PFSK-1 (cell line): ENCODE measurements around the gene STX7. TPM values are rescaled to one million over a fixed set of nuclear protein-coding genes. Genes with fewer than 3 reads are reported as not detected.

Source experiments
- FOXP2 ChIP-seq: optimal IDR thresholded peaks from 2 replicates; pipeline ENCODE3; 2011; ENCODE audit warnings: borderline replicate concordance, control low read depth, inconsistent platforms; ENCODE audit not compliant: insufficient read depth; ENCODE audit errors: extremely low read length, extremely low read depth
- POLR2AphosphoS5 ChIP-seq: IDR thresholded peaks from 2 replicates; pipeline ENCODE4 v1.6.1; 2012; ENCODE audit warnings: low read depth, mild to moderate bottlenecking, control low read depth, low read length, moderate library complexity
- SIN3A ChIP-seq: IDR thresholded peaks from 2 replicates; pipeline ENCODE4 v1.6.1; 2012; ENCODE audit warnings: mild to moderate bottlenecking, low read length, moderate library complexity, borderline replicate concordance; ENCODE audit not compliant: insufficient read depth
- TAF1 ChIP-seq: IDR thresholded peaks from 2 replicates; pipeline ENCODE4 v1.6.1; 2012; ENCODE audit warnings: low read length, control low read depth, borderline replicate concordance; ENCODE audit not compliant: insufficient read depth
- polyA plus RNA-seq: library from polyadenylated mRNA; unstranded; fragments of >200 nt; gene quantifications from one replicate; pipeline ENCODE4 v1.2.1, GENCODE V29; 2012; ENCODE audit warnings: low read depth, missing spikeins; ENCODE audit not compliant: insufficient read length
- TF ChIP-seq, protein P1 (sequence below), 2 experiments: IDR thresholded peaks; 2 replicates each; pipeline versions ENCODE4 v1.6.1 to v1.8.0; 2011 to 2012; ENCODE audit warnings: low read depth in 2 of 2, low read length in 2 of 2, control low read depth in 1 of 2, inconsistent platforms in 1 of 2, mild to moderate bottlenecking in 1 of 2, moderate library complexity in 1 of 2; ENCODE audit not compliant: insufficient read depth in 1 of 2

STX7 gene, protein sequence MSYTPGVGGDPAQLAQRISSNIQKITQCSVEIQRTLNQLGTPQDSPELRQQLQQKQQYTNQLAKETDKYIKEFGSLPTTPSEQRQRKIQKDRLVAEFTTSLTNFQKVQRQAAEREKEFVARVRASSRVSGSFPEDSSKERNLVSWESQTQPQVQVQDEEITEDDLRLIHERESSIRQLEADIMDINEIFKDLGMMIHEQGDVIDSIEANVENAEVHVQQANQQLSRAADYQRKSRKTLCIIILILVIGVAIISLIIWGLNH
- 32.8 TPM for polyA plus RNA-seq

DNA sequence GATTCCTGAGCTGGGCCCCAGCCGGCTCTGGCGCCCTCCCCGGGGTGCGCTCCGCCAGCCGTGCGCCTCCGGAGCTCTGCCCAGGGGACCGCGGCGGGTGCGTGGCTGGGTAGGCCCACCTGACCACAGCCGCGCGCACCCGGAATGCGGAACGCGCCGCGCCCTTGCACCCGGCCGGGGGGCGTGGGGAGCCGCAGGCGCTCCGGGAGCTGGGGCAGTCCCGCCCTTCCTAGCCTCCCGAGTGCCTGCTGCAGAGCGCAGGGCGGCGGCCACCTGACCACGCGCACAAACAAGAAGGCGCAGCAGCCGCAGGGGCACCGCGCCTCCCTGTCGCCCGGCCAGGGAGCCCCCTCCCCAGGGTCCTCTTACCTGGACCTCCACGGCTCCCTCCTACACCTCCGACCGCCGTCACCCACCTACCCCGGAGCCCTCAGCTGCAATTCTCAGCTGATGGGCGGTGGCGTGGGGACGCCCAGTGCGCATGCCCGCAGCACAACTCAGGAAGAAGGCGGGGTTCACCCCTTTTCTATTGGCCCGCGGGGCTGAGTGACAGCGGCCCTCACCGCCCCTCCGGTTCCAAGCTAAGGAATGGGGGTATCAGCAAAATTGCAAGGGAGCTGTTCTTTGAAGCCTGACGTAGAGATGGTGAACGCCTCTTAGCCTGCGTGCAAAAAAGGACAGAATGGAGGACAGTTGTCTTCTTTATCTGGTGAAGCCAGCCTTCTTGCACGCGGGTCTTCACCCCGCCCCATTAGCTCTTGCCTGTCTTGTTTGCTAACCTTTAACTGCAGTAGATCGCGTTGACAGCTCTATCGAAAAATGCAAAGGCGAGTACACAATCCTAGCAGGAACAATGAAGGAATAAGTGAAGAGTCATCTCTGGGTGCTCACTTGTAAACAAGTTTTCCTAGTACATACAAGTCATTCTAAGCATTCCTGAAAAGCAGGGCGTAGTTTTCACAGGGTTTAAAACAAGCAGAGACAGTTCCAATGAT is at the start of gene STX7:
Gene STX7, minus strand, starts transcription at position 479 of the 995 bp plus-strand sequence. CDS start 9,586 bp downstream, outside the sequence.
- TF ChIP-seq FOXP2 (peak; percentile 16), TAF1 (peak; percentile 62; the same call in 1 of the 2 replicates), SIN3A (peak; percentile 84; the same call in 1 of the 2 replicates), POLR2AphosphoS5 (peak; percentile 91)
- TF ChIP-seq, protein P1, sequence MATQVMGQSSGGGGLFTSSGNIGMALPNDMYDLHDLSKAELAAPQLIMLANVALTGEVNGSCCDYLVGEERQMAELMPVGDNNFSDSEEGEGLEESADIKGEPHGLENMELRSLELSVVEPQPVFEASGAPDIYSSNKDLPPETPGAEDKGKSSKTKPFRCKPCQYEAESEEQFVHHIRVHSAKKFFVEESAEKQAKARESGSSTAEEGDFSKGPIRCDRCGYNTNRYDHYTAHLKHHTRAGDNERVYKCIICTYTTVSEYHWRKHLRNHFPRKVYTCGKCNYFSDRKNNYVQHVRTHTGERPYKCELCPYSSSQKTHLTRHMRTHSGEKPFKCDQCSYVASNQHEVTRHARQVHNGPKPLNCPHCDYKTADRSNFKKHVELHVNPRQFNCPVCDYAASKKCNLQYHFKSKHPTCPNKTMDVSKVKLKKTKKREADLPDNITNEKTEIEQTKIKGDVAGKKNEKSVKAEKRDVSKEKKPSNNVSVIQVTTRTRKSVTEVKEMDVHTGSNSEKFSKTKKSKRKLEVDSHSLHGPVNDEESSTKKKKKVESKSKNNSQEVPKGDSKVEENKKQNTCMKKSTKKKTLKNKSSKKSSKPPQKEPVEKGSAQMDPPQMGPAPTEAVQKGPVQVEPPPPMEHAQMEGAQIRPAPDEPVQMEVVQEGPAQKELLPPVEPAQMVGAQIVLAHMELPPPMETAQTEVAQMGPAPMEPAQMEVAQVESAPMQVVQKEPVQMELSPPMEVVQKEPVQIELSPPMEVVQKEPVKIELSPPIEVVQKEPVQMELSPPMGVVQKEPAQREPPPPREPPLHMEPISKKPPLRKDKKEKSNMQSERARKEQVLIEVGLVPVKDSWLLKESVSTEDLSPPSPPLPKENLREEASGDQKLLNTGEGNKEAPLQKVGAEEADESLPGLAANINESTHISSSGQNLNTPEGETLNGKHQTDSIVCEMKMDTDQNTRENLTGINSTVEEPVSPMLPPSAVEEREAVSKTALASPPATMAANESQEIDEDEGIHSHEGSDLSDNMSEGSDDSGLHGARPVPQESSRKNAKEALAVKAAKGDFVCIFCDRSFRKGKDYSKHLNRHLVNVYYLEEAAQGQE (IDR thresholded peaks at IDR 0.05; ENCODE audit: insufficient read depth in 1 of 2, low read depth in 2 of 2, low read length in 2 of 2), result 0 out of 4 replicates have a peak, but pooled peaks of 1 of the 2 experiments have one; percentile 40

DNA sequence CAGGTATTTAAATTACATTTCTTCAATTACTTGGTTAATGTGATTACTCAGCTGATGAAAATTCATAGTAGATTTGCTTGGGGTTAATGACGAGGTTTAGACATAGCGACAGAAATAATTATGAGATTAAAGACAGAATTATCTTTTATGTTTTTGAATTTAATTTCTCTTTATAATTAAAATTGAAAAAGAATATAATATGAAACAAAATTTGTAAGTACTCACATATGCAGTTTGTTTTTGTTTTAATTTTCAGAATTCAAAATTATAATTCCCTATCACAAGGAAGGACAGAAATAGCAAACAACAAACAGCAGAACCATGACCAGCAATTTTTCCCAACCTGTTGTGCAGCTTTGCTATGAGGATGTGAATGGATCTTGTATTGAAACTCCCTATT is 39.5 kb upstream of the STX7 start, which contains the start of gene TAAR8:
Gene TAAR8, plus strand, starts transcription at position 301 of the 400 bp plus-strand sequence. Its CDS starts 21 bp downstream, at position 322.
- TF ChIP-seq TAF1 (no peak), FOXP2 (no peak), SIN3A (no peak), POLR2AphosphoS5 (no peak)
- TF ChIP-seq, protein P1 (IDR thresholded peaks at IDR 0.05; ENCODE audit: insufficient read depth in 1 of 2, low read depth in 2 of 2, low read length in 2 of 2), result no peak

DNA sequence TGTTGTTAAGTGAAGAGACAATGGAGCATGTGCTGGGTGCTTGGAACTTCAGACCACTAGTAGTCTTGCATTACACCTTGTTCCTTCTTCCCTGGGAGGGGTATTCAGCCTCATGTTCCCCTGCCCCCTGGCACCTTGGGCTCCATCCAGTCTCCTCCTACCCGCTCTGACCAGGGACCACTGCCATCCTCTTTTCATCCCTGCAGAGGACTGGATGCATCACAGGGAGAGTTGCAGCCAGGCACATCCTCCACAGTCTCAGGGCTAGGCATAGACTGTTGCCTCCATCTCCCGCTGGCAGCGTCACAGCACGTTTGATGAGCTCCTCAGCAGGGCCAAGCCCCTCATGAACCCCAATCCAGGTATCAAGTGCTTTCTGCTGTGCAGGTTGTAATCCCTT is 38.3 kb upstream of the STX7 start:
- TF ChIP-seq SIN3A (no peak), TAF1 (no peak), POLR2AphosphoS5 (no peak)

DNA sequence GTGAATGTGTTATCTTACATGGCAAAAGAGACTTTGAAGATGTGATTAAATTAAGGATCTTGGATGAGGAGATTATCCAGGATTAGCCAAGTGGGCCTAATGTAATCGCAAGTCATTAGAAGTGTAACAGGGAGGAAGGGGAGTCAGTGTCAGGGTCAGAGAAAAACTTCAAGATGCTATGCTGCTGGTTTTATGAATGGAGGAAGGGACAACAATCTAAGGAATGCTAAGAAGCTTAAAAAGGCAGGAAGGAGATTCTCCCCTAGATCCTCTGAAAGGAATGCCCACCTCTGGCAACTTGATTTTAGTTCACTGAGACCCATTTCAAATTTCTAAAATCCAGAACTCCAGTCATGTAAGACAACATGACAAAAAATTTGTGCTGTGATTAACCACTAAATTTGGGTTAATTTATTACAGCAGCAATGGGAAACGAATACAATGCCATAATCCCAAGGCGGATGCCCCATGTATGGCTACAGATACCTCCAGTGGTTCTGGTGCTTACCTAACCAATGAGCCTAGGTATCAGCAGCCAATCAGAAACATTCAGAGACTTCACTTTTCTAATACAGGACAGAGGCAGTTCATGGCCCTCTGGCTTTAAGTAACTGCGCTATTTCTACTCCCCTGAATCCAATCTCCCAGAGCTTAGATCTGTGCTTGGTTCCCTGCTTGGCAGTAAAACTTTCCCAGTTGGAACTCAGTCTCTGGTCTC is 36.0 kb upstream of the STX7 start:
- TF ChIP-seq FOXP2, result no peak
- no peak for TF ChIP-seq POLR2AphosphoS5
- no peak for TF ChIP-seq SIN3A
- TF ChIP-seq, protein P1 (IDR thresholded peaks at IDR 0.05; ENCODE audit: insufficient read depth in 1 of 2, low read depth in 2 of 2, low read length in 2 of 2), result no peak
- no peak for TF ChIP-seq TAF1

DNA sequence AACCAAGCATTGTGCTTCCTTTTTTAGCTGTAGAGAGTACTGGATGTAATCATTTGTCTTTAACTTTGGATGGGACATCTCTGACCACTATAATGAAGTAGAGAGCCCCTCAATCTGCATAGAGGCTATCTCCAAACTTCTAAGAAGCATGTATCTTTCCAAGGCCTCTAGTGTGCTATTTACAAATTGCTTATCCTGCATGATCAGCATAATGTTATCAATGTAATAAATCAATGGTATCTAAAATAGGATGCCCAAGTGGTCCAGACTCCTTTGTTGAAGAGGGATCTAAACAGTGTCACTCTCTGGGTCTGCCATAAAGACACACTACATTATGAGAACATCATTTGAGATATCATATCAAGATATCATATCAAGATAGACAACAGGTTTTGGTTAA is 31.9 kb upstream of the STX7 start:
- TF ChIP-seq, protein P1 (IDR thresholded peaks at IDR 0.05; ENCODE audit: insufficient read depth in 1 of 2, low read depth in 2 of 2, low read length in 2 of 2), result no peak
- TF ChIP-seq POLR2AphosphoS5 (no peak), FOXP2 (no peak), SIN3A (no peak), TAF1 (no peak)
